NCI-H524 treated with DMSO at 0.1 percent for 48 hours (cell line): ENCODE results near the gene MID1.

ENCODE experiments used
- DNase-seq: peaks from one replicate; lab custom pipeline; 2025; lab: John Stamatoyannopoulos, UW

Gene MID1

DNA sequence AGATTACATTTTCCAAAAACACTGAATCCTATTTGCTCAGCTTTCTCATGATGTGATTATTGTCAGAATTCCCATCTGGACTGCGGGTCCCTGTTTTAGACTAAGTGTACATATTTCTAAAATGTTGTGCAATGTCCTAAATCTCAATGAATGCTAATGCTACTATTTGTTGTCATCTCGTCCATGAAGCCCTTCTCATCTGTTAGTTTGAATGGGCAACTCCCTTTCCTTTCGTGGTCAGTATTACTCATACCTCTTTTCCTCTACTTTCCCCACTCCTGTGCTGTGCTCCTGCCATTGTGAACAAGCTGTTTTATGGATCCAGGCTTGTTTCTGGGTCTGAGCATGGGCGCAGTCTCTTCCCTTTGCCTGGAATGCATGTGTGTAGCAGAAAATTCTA lies 91.0 kb downstream of the MID1 start:
- no peak for DNase-seq

GRCh38 chrX:10526451-10526850 lies 93.9 kb downstream of the MID1 start:
- DNase-seq, result no peak

DNA sequence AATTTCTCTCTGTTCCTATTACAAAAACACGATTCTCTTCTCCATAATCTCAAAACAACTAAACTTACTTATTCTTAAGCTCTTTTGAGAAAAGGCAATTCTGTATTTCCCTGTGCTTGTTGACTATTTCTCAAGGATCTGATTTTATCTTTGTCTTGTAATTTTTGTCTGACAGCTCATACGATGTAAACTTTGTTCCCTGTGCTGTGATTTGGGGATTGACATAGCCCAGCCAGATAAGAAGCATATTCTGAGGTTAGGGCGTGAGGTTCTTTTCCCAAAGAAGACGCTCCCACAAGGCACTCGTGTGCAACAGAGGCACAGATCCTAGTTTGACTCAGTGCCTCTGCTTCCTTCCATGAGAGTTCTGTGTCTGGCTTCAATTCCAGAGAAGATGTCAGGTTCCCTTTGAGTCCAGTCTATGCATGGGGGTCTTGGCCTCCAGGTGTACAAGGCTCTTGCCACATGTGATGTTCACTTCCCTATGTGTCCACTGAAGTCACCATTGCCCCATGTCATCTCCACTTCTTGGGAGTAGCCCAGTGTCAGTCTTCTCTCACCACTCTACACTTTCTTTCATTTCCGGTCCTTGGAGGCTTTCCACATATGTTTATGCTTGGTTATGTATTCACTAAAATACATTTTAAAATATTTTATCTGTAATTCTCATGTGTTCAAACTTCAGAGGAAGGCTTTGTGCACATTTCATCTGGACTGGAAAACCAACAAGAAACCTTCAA lies 94.8 kb downstream of the MID1 start:
- no peak for DNase-seq

GRCh38 chrX:10524578-10524977 lies 95.8 kb downstream of the MID1 start:
- no peak for DNase-seq

GRCh38 chrX:10519761-10520160 lies 100.6 kb downstream of the MID1 start:
- no peak for DNase-seq

- no peak for DNase-seq
Observed at GRCh38 chrX:10519278-10519677, 101.1 kb downstream of the MID1 start.

DNA sequence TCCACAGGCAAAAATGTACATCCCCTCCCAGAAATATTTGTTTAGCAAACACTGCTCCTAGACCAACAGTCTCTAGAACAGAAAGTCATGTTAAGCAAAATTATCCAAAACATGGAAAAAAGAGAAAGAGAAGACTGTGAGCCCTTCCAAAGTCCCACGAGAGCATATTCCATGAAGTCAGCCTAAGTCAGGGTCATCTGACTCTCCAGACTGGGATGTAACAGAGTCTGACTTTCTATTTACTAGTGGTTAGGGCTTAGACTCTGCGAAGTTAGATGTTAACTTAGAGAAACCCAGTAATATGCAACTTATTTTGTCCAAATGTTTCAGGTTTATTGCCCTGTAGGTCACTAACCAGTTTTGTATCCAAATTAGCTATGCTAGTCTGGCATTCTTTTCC lies 102.3 kb downstream of the MID1 start:
- no peak for DNase-seq

DNA sequence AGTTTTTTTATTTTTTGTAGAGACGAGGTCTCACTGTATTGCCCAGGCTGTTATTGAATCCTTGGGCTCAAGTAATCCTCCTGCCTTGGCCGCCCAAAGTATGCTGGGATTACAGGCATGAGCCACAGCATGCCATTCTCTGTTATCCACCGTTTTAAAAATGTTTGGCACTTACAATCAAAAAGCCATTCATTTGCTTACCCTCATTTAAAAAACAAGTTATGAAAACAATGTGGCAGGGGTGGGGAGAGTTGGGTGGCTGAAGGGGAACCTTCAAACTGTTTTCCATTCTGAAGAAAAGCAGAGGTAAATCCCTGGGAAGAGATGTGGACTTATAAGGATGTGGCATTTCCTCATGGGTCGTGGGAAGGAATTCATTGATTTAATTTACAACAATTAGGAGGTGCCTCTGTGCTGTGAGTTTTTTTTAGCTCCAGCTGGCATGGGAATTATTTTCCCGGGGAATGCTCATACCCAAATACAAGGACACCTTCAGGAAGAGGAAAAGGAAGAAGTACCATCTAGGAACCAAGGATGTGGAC lies 103.5 kb downstream of the MID1 start:
- DNase-seq, result no peak

- DNase-seq, result no peak
Observed at GRCh38 chrX:10514891-10515290, 105.5 kb downstream of the MID1 start.

DNA sequence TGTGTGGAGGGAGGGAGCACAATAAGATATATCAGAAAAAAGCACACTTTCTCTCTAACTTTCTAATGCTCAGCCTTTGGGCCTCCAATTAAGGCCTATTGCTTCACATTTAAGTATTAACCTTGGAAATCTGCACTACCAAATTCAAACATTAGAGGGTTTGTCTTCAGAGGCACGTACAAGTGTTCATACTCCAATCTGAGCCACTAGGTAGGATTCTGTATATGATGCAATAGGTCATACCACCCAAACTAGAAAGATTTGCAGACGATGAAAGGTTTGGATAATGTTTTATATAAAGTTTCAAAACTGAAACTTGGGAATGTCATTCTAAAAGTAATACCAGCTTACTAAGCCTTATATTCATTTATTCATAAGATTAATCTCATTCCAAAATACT lies 106.4 kb downstream of the MID1 start:
- no peak for DNase-seq

- no peak for DNase-seq
Observed at GRCh38 chrX:10512741-10513140, 107.6 kb downstream of the MID1 start.

DNA sequence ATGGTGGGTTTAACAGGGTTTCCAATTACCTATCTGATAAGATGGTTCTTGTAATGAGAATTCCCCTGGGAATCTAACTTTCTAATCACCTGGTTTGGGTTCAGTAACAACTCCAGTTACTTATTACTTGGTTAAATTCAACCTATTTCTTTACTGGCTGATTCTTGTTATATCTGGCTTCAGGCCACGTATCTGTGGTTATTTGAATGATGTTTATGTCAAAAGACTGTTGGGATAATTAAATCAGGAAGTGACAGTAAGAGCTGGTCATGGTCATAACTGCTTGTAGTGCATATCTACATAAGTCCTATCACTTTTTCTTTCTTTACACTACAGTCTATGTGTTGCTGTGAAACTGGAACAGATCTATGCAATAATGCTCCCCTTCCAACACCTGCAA lies 108.1 kb downstream of the MID1 start:
- DNase-seq, result no peak

DNA sequence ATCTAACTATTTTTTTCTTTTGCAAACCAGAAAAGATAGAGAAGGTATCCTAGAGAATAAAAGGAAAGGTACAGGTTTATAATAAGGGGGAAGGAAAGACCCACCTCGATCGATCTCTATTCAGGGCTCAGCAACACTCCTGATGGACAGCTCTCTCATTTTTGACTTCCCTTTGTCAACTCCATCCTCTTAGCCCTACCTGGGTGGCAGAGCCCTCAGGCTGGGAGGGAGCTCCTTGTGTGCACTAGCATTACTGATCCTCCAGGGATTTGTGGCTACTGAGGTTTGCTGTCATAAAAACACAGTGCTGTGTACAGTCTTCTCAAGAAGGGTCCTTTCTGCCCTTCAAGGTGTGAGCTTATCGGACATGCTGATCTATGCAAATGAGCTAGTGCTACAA lies 111.0 kb downstream of the MID1 start:
- no peak for DNase-seq

GRCh38 chrX:10508891-10509290 lies 111.5 kb downstream of the MID1 start:
- no peak for DNase-seq

DNA sequence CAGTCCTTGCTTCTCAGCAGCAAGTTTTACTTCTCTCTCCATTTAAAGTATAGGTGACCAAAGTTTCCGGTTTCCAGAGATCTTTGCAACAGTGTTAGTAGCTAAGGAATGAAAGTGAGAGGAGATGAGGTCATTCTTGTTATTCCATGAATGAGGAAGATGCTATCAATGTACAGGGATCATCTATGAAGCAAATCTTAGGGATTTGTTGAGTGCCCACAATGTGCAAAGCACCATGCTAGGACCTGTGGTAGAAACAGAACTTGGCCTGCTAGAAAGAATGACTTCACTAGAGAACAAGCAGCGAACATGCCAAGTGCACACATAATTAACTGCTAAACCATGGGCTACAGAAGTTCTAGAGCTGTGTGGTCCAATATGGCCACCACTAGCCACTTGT lies 112.5 kb downstream of the MID1 start:
- no peak for DNase-seq

GRCh38 chrX:10507181-10507580 lies 113.2 kb downstream of the MID1 start:
- no peak for DNase-seq

DNA sequence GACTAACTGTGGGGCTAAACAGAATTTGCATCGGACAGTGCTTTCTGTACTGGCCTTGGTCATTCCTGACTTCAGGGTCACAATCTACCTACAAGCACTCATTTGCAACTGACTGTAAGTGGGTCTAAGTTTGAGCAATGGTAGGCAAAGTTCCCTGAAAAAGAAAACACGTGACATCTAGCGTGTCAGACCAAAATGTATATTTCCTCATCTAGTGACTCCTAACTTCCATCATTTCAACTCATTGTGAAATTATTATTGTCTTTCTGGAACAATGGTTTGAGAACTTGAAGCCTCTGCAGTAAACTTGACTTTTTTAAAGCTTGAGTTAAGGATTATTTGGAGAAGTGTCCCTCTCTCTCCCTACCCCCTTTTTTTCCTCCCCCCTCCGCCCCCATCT lies 113.6 kb downstream of the MID1 start:
- DNase-seq, result no peak

GRCh38 chrX:10505726-10506125 lies 114.7 kb downstream of the MID1 start:
- DNase-seq, result no peak

DNA sequence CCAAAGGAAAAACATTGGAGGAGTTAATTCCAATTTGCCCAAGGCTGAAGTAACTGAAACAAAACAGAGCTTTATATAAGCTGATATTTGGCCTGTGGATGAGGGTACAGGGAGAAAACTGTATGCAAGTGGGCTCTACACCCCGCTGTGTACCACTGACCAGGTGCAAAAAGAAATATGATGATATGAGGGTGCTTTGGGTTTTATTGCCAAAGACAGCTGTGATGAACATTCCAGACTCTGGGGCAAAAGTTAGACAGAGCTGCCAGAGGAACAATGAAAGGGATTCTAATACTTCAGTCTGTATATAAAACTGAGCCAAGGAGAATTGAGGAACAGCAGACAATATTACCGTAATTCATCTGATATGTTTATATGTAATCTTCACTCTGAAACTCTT lies 117.4 kb downstream of the MID1 start:
- DNase-seq, result no peak

DNA sequence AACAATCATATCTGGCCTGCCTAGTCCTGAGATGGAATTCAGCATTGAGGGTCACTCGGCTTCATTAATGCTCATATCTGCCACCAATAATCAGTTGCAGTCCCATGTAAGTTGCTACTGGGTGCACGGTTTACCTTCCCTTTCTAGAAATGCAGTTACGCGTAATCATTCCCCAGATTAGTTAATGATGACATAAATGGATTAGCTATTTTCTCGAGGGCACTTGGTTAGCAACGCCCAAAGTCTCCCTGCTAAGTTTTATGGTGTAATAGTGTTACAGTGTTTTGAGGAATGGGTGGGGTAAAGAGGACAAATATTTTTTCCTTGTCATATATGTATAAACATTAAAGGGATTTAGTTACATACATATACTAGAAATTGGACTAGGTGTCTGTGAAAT lies 118.8 kb downstream of the MID1 start:
- DNase-seq, result no peak

- DNase-seq, result no peak
Observed at GRCh38 chrX:10496345-10496965, 123.9 kb downstream of the MID1 start.

- DNase-seq, result no peak
Observed at GRCh38 chrX:10495677-10496076, 124.7 kb downstream of the MID1 start.

GRCh38 chrX:10492250-10492649 lies 128.1 kb downstream of the MID1 start:
- no peak for DNase-seq

GRCh38 chrX:10486373-10486772 lies 134.0 kb downstream of the MID1 start:
- DNase-seq, result no peak
